ENCODE results near the gene PGF. TPM values are rescaled to one million over a fixed set of nuclear protein-coding genes. Genes with fewer than 3 reads are reported as not detected.

Gene PGF
- total RNA-seq, 1 experiment from 2014 or later = 6.9 TPM

Other genes starting within 250 kb of the PGF start
- 19.6 and 20.0 TPM in 2 replicates for gene AREL1, start 242.5 kb downstream of the PGF start, total RNA-seq (2014; rRNA removed; shearing (Covaris generic))
- 24.9 and 32.2 TPM in 2 replicates for gene FCF1, start 242.5 kb downstream of the PGF start, total RNA-seq (2014; rRNA removed; shearing (Covaris generic))
- 10.1 and 29.6 TPM in 2 replicates for gene YLPM1, start 192.3 kb downstream of the PGF start, total RNA-seq (2014; rRNA removed; shearing (Covaris generic))
- gene PROX2, start 79.5 kb downstream of the PGF start, total RNA-seq (2014; rRNA removed; shearing (Covaris generic)) = not detected in 2 replicates
- gene DLST, start 73.7 kb downstream of the PGF start, total RNA-seq (2014; rRNA removed; shearing (Covaris generic)) = 71.0 and 76.7 TPM in 2 replicates
- gene RPS6KL1, start 32.3 kb downstream of the PGF start, total RNA-seq (2014; rRNA removed; shearing (Covaris generic)) = 5.4 and 12.4 TPM in 2 replicates
- 50.5 and 51.8 TPM in 2 replicates for gene EIF2B2, start 47.3 kb upstream of the PGF start, total RNA-seq (2014; rRNA removed; shearing (Covaris generic))
- 13.2 and 21.1 TPM in 2 replicates for gene MLH3, start 95.9 kb upstream of the PGF start, total RNA-seq (2014; rRNA removed; shearing (Covaris generic))
- 26.6 and 30.0 TPM in 2 replicates for gene ACYP1, start 108.4 kb upstream of the PGF start, total RNA-seq (2014; rRNA removed; shearing (Covaris generic))
- gene ZC2HC1C, start 114.0 kb upstream of the PGF start, total RNA-seq (2014; rRNA removed; shearing (Covaris generic)) = 1.3 and 2.7 TPM in 2 replicates
- gene NEK9, start 171.5 kb upstream of the PGF start, total RNA-seq (2014; rRNA removed; shearing (Covaris generic)) = 23.0 and 38.4 TPM in 2 replicates
- 151 and 240 TPM in 2 replicates for gene TMED10, start 221.0 kb upstream of the PGF start, total RNA-seq (2014; rRNA removed; shearing (Covaris generic))